Measurements from ENCODE around the gene IRF7. TPM values are rescaled to one million over a fixed set of nuclear protein-coding genes. Genes with fewer than 3 reads are reported as not detected.
"Not testable (repeated sequence)": the region's sequence is repeated elsewhere in the genome, so short reads cannot be mapped to it uniquely, and the experiment has no call there.

IRF7 gene
- 130 and 133 TPM in 2 replicates for total RNA-seq

DNA sequence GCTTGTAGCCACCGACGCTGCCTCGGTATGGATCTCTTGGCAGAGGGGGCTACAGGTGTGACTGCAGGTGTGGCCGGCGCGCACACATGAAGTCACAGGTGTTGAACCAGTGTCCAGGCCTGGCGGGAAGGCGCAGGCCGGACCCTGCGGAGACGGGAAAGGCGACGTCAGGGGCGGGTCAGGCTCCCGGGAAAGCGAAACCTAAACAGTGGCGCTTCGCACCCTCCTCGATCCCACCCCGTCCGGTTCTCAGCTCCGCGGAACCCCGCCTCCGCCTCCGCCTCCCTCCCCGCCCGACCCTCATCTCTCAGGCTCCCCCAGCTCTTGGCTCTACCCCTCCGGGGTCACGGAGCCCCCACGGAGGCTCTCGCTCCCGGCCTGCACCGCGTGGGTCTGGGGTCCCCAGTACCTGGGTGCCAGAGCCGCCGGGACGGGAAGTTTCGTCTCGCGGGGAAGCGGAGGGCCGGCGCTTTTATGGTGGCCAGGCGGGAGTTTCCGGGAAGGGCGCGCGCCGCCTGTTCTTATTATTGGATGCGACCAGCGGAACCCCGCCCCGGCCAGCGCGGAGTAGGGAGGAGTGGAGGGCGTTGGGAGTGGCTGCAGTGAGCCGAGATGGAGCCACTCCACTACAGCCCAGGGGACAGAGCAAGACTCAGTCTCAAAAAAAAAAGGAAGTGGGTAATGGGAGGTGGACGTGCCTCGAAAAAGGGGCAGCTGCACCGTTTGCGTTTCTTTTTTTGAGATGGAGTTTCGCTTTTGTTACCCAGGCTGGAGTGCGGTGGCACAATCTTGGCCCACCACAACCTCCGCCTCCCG is at the start of gene IRF7:
Gene IRF7, minus strand, starts transcription at position 447 of the 816 bp plus-strand sequence. CDS start 586 bp downstream, outside the sequence.
- intact Hi-C loops (cut with micrococcal nuclease) = loop anchor here (1.0 to 2.0 kb wide), 9 partner anchors 27 to 181 kb away; partner anchors contain the start of genes DEAF1, HRAS, LMNTD2 and PHRF1

DNA sequence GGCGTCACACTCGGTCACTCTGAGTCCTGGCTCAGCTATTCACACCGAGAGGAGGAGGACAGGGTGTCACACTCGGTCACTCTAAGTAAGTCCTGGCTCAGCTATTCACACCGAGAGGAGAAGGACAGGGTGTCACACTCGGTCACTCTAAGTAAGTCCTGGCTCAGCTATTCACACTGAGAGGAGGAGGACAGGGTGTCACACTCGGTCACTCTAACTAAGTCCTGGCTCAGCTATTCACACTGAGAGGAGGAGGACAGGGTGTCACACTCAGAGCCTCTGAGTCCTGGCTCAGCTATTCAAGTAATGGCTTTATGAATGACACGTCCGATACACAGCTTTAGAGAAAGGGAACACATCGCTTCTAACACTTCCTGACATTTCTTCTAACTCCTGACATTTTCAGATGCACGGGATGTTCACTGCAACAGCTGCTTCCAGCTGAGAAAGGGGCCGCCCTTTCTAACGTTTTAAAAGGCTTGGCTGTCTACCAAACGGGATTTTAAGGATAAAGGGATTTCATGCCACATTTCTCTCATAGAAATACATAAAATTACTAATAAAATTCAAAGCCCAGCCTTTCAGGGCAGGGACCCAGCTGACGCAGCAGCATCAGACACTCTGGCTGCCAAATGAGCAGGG is 49.4 kb upstream of the IRF7 start:
- intact Hi-C loops (cut with micrococcal nuclease) = no loop called here

DNA sequence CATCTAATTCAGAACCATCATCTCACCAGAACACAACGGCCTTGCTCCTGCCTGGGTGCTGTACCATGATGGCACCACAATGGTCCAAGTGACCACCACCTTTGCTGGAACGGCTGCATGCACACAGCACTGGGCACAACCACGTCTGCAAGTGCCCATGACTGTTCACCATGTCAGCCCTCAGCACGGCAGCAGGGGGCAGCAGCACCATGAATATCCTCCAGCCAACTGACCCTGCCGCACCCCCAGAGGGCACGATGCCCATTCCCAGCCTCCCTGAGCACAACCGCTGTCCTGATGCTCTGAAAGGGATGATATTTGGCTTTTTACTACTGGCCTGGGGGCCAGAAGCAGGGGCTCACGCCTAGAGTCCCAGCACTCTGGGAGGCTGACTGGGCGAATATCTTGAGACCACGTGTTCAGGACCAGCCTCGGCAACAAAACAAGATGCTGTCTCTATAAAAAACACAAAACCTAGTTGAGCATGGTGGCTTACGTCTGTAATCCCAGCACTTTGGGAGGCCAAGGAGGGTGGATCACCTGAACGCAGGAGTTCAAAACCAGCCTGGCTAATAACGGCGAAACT is 47.0 kb upstream of the IRF7 start:
- intact Hi-C loops (cut with micrococcal nuclease) = loop anchor here (1.0 kb wide), 2 partner anchors 61 to 103 kb away; no protein-coding TSS in a partner anchor

DNA sequence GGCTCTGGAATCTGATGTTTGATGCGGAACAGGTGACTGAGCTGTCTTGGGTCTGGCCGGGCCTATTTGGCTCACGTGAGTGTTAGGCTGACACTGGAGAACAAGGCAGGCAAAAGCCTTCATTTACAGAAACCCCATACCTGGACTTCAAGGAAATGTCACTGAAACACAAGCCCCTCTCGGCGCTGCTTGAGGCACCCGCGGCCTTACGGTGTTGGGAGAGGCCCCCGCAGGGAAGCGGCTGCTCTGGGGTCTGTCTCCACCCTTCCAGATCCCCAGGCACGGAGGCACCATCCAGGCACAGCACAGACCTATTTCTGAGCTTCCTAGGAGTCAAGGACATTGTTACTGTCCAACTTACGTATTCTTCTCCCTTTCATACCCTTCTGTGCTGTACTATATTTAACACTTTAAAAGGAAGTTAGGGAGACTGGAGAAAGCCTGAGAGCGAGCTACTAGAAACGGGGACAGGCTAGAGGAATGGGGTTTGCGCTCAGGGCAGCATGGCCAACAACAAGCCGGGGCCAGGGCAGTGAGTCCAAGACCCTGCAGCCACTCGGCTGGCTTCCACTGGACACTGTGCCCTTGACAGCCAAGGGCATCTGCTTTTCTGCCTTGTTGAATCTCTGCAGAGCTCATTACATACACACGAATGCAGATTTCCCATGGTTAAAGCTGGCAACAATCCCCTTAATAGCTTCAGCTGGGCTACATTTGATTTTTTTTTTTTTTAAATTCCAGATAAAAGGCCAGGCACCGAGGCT is 45.1 kb upstream of the IRF7 start:
- intact Hi-C loops (cut with micrococcal nuclease) = no loop called here

DNA sequence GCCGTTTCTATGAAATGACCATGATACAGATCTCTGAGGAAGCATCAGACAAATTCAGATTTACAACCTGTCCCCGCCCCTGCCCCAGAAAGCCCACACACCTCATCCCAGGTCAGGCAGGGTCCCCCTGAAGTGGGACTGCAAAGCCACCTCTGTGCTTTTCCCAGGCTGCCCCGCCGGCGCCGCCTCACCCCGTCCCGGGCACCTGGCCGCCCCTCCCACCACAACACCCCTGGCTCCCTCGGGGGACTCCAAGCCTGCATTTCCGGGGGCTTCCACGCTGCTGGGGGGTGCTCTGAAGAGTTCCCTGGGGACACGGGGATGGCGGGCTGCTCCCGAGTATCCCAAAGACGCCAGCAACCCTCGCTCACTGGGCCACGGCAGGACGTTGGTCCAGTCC is 44.5 kb upstream of the IRF7 start:
- intact Hi-C loops (cut with micrococcal nuclease) = no loop called here

DNA sequence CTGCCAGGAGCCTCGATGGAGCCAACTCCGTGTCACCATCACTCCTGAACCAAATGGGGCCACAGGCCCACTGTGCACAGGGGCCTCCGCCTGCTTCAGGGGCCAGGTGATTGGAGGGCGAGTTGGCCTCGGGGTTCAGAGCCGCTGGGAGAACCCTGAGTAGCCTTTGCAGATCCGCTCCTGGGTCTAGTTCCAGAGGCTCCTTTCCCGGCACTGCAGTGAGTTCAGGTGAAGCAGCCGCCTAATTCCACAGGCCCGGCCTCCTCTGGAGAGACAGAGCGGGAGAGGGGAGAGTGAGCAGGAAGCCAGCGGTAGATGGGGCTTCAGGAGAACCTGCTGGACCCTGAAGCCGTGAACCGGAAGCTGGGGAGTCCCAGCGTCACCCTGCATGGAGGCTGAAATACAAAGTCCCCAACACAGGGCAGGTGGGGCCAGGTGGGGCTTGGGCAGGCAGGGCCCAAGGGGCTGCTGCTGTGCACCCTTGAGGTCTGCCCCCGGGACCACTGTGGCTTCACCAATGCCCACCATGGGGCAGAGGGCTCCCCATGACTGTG is 43.9 kb upstream of the IRF7 start:
- intact Hi-C loops (cut with micrococcal nuclease) = no loop called here

DNA sequence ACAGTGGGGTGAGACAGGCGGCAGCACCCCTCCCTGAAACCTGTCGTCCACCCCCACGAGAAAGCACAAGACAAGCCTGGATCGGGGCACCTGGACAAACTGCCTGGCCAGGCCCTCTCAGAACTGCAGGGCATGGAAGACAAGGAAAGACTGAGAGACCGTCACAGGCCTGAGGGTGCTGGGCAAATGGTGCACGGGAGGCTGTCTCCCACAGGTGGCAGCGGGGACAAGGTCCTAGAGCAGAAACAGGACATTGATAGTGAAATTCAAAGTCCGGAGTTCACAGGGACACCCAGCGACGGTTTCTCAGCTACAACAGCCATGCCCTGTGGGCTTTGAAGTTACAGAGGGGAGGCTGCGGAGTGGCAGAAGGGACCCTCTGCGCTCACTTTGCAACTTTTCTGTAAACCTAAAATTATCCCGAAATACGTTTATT is 42.0 kb upstream of the IRF7 start:
- intact Hi-C loops (cut with micrococcal nuclease) = no loop called here

DNA sequence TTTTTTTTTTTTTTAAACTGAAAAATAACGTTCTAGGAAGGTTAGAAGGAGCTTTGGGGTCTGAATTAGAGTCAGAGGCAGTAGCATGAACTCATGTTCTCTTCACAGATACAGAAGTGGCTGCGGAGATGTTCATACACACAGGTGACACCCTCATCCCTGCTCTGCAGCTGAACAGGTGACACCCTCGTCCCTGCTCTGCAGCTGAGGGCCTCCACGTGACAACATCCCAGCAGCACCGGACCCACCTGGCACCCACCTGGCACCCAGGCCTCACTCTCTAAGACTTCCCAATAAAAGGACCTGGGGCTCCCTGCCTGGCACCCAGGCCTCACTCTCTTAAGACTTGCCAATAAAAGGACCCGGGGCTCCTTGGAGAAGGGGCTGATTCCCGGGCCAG is 41.1 kb upstream of the IRF7 start:
- intact Hi-C loops (cut with micrococcal nuclease) = no loop called here

DNA sequence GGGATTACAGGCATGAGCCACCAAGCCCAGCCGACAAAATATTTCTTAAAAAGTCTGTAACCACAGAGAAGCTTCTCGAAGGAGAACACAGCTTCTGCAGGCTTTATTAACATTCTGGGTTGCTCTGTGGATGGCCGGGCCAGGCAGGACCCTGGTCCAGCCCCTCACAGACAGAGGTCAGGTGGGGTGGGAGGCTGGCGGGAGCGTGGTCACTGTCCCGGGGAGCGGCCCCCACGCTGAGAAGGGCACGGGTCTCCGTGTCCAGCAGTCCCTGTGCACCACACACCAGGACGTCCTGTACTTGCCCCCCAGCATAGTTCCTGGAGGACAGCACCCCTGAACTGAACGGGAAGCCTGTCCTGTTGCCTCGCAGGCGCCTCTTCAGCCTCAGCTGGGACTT is 40.7 kb upstream of the IRF7 start:
- intact Hi-C loops (cut with micrococcal nuclease) = no loop called here

DNA sequence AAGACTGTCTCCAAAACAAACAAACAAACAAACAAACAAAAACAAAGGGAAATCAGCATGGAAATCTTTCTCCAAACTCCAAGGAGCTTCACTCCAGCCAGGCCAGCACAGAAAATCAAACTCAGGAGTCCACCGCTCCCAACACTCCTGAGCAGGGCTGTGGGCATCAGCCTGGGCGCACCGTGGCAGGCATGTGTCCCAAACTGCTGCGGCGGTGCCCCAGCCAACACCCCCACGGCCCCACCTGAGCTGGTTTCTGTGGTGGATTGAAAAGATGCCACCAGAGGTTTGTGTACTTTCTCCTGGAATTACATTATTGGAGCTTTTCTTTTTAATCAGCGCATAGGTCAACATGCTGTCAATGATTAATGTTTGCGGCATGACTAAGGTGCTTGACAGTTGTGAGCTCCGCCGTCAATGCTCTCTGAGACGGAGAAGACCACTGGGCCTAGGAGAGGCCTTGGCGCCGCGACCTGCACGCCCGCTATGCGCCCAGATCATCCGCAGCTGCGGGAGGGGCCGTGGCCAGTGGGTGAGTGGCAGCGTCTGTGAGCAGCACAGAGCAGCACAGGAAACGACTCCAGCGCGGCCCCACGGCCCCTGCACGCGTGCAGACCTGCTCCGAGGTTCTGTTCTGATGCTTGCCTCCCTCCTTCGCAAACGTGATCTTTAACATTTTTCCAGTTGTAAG is 39.4 kb upstream of the IRF7 start:
- intact Hi-C loops (cut with micrococcal nuclease) = no loop called here

DNA sequence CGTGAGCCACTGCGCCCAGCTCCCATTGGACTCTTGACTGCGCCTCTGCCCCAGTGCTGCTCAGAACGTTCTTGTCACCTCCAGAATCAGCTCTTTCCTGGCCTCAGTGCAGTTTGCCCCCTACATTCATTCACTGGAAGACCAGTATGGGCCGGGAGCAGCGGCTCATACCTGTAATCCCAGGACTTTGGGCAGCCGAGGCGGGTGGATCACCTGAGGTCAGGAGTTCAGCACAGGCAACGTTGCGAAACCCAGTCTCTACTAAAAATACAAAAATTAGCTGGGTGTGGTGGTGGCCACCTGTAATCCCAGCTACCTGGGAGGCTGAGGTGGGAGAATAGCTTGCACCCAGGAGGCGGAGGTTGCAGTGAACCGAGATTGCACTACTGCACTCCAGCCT is 38.7 kb upstream of the IRF7 start:
- intact Hi-C loops (cut with micrococcal nuclease) = not testable (repeated sequence)

DNA sequence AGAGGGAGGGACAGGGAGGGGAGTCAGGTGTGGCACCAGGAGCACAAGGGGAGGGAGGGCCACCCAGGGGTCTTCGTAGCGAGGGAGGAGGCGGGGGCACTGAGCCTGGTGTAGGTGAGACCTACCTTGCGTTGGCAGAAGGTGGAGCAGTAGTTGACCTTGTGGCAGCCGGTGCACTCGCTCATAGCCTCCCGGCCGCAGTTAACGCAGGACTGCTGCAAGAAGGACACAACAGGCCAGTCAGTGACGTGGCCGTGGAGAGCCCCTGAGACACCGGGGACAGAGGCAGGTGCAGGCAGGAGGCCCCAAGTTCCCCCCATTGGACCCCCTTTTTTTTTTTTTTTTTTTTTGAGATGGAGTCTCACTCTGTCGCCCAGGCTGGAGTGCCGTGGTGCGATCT is 38.1 kb upstream of the IRF7 start:
- intact Hi-C loops (cut with micrococcal nuclease) = no loop called here

DNA sequence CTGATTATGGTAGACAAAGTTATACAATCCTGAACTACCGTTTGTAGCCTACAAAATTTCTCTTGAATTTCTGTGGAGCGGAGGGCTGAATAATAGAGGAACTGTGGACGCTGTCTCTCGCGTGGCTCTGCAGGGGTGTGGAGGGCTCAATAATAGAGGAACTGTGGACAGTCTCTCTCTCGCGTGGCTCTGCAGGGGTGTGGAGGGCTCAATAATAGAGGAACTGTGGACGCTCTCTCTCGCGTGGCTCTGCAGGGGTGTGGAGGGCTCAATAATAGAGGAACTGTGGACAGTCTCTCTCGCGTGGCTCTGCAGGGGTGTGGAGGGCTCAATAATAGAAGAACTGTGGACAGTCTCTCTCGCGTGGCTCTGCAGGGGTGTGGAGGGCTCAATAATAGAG is 37.4 kb upstream of the IRF7 start:
- intact Hi-C loops (cut with micrococcal nuclease) = not testable (repeated sequence)

DNA sequence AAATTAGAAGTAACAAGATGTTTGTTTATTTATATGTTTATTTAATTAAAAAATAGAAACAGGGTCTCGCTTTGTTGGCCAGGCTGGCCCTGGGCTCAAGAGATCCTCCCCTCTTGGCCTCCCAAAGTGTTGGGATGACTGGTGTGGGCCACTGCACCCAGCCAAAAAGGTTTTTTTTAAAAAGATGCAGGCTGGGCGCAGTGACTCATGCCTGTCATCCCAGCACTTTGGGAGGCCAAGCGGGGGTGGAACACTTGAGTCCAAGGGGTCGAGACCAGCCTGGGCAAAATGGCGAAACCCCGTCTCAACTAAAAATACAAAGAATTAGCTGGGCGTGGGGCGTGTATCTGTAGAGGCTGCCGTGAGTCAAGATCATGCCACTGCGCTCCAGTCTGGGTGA is 34.7 kb upstream of the IRF7 start:
- intact Hi-C loops (cut with micrococcal nuclease) = no loop called here

DNA sequence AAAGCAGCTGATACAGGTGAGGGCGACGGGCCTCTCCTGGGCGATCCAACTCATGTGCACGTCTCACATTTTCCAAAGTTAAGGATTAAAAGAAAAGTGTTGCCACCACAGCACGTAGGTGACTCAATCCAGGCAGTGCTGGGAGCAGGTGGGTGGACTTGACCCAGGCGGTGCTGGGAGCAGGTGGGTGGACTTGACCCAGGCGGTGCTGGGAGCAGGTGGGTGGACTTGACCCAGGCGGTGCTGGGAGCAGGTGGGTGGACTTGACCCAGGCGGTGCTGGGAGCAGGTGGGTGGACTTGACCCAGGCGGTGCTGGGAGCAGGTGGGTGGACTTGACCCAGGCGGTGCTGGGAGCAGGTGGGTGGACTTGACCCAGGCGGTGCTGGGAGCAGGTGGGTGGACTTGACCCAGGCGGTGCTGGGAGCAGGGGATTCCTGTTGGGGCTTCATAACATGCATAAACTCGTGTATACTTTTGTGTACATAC is 32.0 kb upstream of the IRF7 start:
- intact Hi-C loops (cut with micrococcal nuclease) = not testable (repeated sequence)

DNA sequence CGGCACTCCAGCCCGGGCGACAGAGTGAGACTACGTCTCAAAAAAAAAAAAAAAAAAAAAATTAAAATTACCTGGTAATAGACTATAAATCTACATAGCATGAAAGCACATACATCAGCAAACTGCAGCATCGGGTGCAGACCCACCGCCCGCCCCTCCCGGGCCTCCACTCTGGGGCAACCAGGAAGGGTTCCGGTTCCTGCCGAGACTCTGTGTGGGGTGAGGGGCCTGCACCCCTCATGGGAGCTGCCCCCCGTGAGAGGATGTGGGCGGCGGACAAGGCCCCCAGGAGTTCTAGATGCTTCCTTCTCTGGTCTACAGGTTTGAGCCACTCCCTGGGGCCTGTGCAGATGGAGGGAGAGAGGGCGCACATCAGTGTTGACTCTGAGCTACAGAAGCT is 30.5 kb upstream of the IRF7 start:
- intact Hi-C loops (cut with micrococcal nuclease) = no loop called here

DNA sequence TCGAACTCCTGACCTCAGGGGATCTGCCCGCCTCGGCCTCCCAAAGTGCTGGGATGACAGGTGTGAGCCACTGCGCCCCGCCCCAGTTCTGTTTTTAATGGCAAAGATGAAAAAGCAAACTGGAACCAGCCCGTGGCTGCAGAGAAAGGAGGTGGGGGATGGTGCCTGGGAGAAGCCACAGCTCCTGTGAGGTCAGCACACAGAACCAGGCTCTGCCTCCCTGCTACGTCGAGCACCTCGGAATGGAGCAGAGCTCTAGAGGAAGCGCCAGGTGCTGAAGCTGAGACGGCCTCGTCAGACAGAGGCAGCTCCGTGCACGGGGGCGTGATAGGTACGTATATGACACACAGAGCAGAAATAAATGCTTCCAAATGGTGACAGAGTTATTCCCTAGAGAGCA is 29.8 kb upstream of the IRF7 start:
- intact Hi-C loops (cut with micrococcal nuclease) = no loop called here

DNA sequence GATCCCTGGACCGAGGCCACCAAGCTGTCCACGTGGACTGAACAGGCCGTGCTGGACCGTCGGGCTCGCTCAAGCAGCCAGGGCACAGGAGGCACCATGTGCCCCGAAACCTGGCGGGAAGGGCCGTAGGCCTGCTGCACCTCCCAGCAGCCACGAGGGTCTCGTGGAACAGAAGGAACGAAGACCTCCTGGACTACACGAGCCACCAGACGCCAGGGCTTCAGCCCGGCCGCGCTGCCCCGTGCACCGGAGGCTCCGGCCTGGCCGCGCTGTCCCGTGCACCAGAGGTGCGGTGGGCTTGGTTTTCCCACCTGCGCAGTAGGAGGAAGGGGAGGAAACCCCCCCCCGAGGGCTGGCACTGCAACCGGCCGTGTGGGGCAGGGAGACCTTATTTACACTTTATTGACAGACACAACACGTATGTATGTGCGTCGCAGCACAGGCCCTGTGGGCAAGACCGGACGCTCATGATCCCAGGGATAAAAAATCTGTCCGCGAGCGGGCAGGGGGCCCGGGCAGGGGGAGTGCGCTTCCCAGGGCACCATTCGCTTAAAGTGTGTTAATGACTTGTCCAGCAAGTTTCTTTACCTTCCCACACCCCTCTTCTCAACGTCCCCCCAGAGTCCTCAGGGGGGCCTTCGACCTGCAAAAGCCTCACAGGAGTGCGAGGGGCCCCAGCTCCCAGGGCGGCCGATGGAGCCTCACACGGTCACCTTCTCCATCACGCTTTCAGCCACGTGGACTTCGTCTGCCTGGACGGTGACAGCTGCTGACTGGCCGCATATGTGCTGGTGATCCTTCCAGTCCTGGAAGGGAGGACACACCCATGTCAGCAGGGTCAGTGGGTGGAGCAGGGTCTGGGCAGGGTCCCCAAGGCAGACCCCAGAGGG is 28.3 kb upstream of the IRF7 start:
- intact Hi-C loops (cut with micrococcal nuclease) = no loop called here

DNA sequence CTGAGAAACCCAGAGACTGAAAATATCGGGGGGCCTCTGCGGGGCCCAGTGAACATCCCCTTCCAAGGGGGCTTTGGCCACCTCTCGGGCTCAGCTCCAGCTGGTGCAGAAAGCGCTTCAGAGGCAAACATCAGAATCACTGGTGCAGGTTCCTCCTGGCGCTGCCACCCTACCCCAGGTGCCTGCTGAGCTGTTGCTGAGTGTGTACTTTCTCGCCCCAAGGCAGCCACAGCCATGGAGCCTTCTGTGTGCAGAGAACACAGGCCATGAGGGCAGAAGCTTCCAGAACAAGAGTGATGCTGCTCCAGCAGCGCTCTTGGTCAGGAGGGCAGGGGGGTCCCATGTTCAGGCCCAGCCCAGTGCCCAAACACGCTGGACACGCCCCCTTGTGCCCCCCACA is 27.6 kb upstream of the IRF7 start:
- intact Hi-C loops (cut with micrococcal nuclease) = no loop called here

Measured in T-helper 1 cell treated with Interleukin-12 subunit alpha and Interleukin-12 subunit beta and Interleukin-4 antibody, amounts not matched to agents 30 ng/mL and 1 ng/mL, for 36 hours (primary cell).